ENCODE results near the gene PTPA.

The PTPA gene

GRCh38 chr9:129163753-129164152 lies 52.5 kb downstream of the PTPA start:
- no peak for TF ChIP-seq CTCF (conservative IDR thresholded peaks at IDR 0.05; ENCODE audit: low read depth)
- CTCF ChIA-PET, result interaction anchor here (1.7 to 2.4 kb wide), 3 partner anchors 10 to 25 kb away, joined by 5 to 11 read pairs (median 5); no protein-coding TSS in a partner anchor
- no peak for DNase-seq (ENCODE audit: low spot score)
- POLR2A ChIA-PET (ENCODE audit: low non-redundant PET), result no interaction called here
- peak overlapping the region; percentile 40 for H3K27ac ChIP-seq

GRCh38 chr9:129164246-129164930 lies 53.2 kb downstream of the PTPA start:
- H3K27ac ChIP-seq, result peak overlapping the region; percentile 40
- CTCF ChIA-PET, result interaction anchor here (1.0 to 2.4 kb wide), 3 partner anchors 21 to 460 kb away, joined by 5 to 11 read pairs (median 5); no protein-coding TSS in a partner anchor
- no peak for DNase-seq (ENCODE audit: low spot score)
- TF ChIP-seq CTCF (conservative IDR thresholded peaks at IDR 0.05; ENCODE audit: low read depth), result no peak
- POLR2A ChIA-PET (ENCODE audit: low non-redundant PET), result interaction anchor here (0.8 kb wide), 1 partner anchor 332 kb away, joined by 3 read pairs; no protein-coding TSS in a partner anchor

GRCh38 chr9:129165198-129165597 lies 54.0 kb downstream of the PTPA start:
- TF ChIP-seq CTCF (conservative IDR thresholded peaks at IDR 0.05; ENCODE audit: low read depth), result no peak
- no peak overlapping the region for H3K27ac ChIP-seq
- DNase-seq (ENCODE audit: low spot score), result no peak
- ChIA-PET CTCF (interaction anchor here (1.0 to 2.4 kb wide), 4 partner anchors 10 to 459 kb away, joined by 5 to 11 read pairs (median 8); no protein-coding TSS in a partner anchor), POLR2A (ENCODE audit: low non-redundant PET) (interaction anchor here (0.8 kb wide), 1 partner anchor 331 kb away, joined by 3 read pairs; no protein-coding TSS in a partner anchor)

- TF ChIP-seq CTCF (conservative IDR thresholded peaks at IDR 0.05; ENCODE audit: low read depth), result no peak
- H3K27ac ChIP-seq, result peak overlapping the region; percentile 90
- POLR2A ChIA-PET (ENCODE audit: low non-redundant PET), result interaction anchor here (0.9 to 1.8 kb wide), 3 partner anchors 14 to 27 kb away, joined by 3 to 7 read pairs (median 3); no protein-coding TSS in a partner anchor
- CTCF ChIA-PET, result interaction anchor here (0.9 to 2.8 kb wide), 6 partner anchors 8 to 450 kb away, joined by 3 to 11 read pairs (median 6); no protein-coding TSS in a partner anchor
- DNase-seq (ENCODE audit: low spot score), result peak; percentile 100
Measured at GRCh38 chr9:129166623-129167557, 55.7 kb downstream of the PTPA start.

- TF ChIP-seq CTCF (conservative IDR thresholded peaks at IDR 0.05; ENCODE audit: low read depth), result no peak
- ChIA-PET POLR2A (ENCODE audit: low non-redundant PET) (interaction anchor here (0.6 to 0.9 kb wide), 2 partner anchors 30 to 442 kb away, joined by 4 to 6 read pairs; no protein-coding TSS in a partner anchor), CTCF (interaction anchor here (0.6 to 1.6 kb wide), 5 partner anchors 31 to 1194 kb away, joined by 3 to 6 read pairs (median 6); no protein-coding TSS in a partner anchor)
- H3K27ac ChIP-seq, result peak overlapping the region; percentile 52
- peak; percentile 28 for DNase-seq (ENCODE audit: low spot score)
Measured at GRCh38 chr9:129170229-129170628, 59.0 kb downstream of the PTPA start.
